ENCODE data around the gene GPR55.

The GPR55 gene

DNA sequence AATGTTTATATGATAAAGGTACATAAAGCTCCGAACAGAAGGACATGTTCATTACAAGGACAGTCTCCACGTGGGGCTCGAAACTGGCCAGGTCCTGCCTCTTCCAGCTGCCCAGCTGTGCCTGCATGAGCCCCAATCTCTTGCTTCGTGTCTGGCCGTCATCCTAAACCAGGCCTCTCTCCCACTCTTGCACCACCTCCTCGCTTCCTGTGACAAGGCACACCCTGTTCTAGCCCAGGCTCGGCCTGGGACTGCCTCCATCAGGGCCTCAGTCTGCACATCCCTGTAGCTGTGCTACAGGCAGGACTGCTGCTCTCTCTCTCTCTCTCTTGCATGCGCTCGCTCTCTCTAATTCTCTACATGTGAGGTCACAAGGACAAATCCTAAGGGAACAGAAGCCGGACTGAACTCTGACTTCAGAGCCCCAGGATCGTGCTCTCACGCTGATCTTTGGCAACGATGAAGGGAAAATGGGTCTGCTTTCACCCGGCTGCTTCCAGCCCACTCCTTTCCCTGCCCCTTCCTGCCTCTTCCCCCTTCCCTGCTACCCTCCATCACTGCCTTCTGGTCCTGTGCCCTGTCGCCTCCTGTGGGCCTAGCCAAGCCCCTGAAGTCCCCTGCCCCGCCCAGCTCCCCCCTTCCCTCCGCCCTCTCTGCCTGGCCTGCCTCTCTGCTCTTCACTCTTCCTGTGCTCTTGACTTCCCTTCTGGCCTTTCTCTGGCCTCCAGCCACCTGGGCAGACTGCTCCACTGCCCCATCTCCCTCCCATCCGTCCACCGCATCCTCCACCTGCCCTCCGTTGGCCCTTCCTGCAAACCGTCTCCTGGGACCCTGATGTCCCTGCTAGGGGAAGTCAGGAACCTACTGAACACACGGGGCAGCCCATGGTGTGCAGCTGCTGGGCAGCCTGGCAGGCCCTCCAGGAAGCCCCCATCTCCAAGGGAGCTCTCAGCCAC is 7.8 kb upstream of the GPR55 start:
- Histone ChIP-seq H3K27me3 (ENCODE audit: insufficient read depth, poor library complexity, severe bottlenecking) (no peaks in the 10 kb centered on the region), H3K27ac (replicated peaks) (no peak overlapping the region), H3K4me3 (replicated peaks; ENCODE audit: insufficient read depth, low read length) (no peak overlapping the region)
- TF ChIP-seq, protein P1, sequence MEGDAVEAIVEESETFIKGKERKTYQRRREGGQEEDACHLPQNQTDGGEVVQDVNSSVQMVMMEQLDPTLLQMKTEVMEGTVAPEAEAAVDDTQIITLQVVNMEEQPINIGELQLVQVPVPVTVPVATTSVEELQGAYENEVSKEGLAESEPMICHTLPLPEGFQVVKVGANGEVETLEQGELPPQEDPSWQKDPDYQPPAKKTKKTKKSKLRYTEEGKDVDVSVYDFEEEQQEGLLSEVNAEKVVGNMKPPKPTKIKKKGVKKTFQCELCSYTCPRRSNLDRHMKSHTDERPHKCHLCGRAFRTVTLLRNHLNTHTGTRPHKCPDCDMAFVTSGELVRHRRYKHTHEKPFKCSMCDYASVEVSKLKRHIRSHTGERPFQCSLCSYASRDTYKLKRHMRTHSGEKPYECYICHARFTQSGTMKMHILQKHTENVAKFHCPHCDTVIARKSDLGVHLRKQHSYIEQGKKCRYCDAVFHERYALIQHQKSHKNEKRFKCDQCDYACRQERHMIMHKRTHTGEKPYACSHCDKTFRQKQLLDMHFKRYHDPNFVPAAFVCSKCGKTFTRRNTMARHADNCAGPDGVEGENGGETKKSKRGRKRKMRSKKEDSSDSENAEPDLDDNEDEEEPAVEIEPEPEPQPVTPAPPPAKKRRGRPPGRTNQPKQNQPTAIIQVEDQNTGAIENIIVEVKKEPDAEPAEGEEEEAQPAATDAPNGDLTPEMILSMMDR (IDR thresholded peaks at IDR 0.05; ENCODE audit: insufficient read depth, low read length), result no peak
- no peak for TF ChIP-seq SPI1 (IDR thresholded peaks at IDR 0.05; ENCODE audit: borderline replicate concordance, low read depth)
- TF ChIP-seq POLR2AphosphoS5 (IDR thresholded peaks at IDR 0.05; ENCODE audit: low read depth), result no peak
- TF ChIP-seq GABPA (IDR thresholded peaks at IDR 0.05; ENCODE audit: low read depth), result no peak
- TF ChIP-seq, protein P2, sequence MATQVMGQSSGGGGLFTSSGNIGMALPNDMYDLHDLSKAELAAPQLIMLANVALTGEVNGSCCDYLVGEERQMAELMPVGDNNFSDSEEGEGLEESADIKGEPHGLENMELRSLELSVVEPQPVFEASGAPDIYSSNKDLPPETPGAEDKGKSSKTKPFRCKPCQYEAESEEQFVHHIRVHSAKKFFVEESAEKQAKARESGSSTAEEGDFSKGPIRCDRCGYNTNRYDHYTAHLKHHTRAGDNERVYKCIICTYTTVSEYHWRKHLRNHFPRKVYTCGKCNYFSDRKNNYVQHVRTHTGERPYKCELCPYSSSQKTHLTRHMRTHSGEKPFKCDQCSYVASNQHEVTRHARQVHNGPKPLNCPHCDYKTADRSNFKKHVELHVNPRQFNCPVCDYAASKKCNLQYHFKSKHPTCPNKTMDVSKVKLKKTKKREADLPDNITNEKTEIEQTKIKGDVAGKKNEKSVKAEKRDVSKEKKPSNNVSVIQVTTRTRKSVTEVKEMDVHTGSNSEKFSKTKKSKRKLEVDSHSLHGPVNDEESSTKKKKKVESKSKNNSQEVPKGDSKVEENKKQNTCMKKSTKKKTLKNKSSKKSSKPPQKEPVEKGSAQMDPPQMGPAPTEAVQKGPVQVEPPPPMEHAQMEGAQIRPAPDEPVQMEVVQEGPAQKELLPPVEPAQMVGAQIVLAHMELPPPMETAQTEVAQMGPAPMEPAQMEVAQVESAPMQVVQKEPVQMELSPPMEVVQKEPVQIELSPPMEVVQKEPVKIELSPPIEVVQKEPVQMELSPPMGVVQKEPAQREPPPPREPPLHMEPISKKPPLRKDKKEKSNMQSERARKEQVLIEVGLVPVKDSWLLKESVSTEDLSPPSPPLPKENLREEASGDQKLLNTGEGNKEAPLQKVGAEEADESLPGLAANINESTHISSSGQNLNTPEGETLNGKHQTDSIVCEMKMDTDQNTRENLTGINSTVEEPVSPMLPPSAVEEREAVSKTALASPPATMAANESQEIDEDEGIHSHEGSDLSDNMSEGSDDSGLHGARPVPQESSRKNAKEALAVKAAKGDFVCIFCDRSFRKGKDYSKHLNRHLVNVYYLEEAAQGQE (IDR thresholded peaks at IDR 0.05; ENCODE audit: insufficient replicate concordance, low read depth), result no peak
- DNase-seq (ENCODE audit: low read depth in 1 of 2, low spot score in 1 of 2), result no peak

DNA sequence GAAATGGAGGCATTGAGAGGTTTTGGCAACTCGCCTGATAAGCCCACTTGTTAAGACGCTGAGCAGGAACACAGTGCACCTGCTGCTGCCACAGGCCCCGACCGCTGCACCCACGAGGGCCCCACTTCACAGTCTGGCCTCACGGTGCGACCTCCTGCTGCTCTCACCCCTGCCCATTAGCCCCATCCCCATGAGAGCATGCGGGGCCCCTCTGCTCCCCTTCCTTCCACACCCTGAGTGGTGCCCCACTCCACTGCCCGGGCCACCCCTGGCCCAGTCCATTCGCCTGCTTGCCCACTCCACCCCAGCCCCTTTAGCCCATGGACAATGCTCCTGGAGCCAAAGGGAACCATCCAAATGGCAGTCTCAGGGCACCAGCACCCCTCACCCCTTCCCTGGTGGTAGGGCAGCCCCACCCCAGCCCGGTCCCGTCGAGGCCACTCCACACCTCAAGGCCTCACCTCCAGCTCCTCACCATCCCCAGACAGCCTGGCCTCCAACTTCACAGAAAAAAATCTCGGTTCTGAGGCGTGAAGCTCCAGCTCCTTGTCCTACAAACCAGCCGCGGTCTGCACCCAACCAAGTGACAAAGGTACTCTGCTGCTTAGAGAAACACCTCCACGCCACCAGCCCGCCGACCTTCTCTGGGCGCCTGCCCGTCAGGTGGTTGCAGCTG is 6.7 kb upstream of the GPR55 start:
- H3K27ac ChIP-seq (replicated peaks), result no peak overlapping the region
- TF ChIP-seq POLR2AphosphoS5 (IDR thresholded peaks at IDR 0.05; ENCODE audit: low read depth), result no peak
- TF ChIP-seq, protein P1 (IDR thresholded peaks at IDR 0.05; ENCODE audit: insufficient read depth, low read length), result no peak
- no peak for TF ChIP-seq GABPA (IDR thresholded peaks at IDR 0.05; ENCODE audit: low read depth)
- TF ChIP-seq SPI1 (IDR thresholded peaks at IDR 0.05; ENCODE audit: borderline replicate concordance, low read depth), result no peak
- no peak overlapping the region for H3K4me3 ChIP-seq (replicated peaks; ENCODE audit: insufficient read depth, low read length)
- no peak for DNase-seq (ENCODE audit: low read depth in 1 of 2, low spot score in 1 of 2)
- no peaks in the 10 kb centered on the region for H3K27me3 ChIP-seq (ENCODE audit: insufficient read depth, poor library complexity, severe bottlenecking)

DNA sequence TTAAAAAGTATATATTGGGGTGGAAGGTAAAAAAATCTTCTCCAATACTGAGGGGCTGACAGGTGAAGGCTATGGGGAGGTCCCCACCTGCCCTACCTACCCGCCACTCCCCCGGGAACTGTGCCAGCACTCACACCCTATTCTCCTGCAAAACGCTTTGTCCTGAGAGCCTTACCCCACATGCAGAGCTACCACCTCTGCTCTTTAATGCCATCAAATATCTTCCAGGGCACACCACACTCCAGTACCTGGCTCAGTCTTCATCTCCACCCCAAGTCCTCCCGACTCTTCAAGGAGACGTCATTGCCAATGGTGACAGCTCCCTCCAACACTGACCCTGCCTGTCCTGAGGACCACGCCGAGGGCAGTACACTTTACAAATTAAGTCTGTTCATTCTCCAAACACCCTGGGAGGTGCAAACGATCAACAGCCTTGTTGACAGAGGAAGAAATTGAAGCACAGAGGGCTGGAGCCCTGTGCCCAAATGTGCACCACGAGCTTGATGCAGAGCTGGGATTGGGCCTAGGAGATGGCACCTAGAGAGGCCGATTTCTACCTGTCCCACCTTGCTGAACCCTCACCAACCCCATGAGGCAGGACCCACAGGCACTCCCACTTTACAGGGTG is 6.0 kb upstream of the GPR55 start:
- Histone ChIP-seq H3K27me3 (ENCODE audit: insufficient read depth, poor library complexity, severe bottlenecking) (no peaks in the 10 kb centered on the region), H3K27ac (replicated peaks) (no peak overlapping the region), H3K4me3 (replicated peaks; ENCODE audit: insufficient read depth, low read length) (no peak overlapping the region)
- no peak for DNase-seq (ENCODE audit: low read depth in 1 of 2, low spot score in 1 of 2)
- no peak for TF ChIP-seq POLR2AphosphoS5 (IDR thresholded peaks at IDR 0.05; ENCODE audit: low read depth)
- TF ChIP-seq, protein P1 (IDR thresholded peaks at IDR 0.05; ENCODE audit: insufficient read depth, low read length), result no peak
- TF ChIP-seq, protein P2 (IDR thresholded peaks at IDR 0.05; ENCODE audit: insufficient replicate concordance, low read depth), result no peak
- TF ChIP-seq SPI1 (IDR thresholded peaks at IDR 0.05; ENCODE audit: borderline replicate concordance, low read depth), result no peak
- TF ChIP-seq GABPA (IDR thresholded peaks at IDR 0.05; ENCODE audit: low read depth), result no peak

Data from HL-60 (cell line).